Testis (tissue), 3 donors: ENCODE measurements around the gene ANO1. TPM values are rescaled to one million over a fixed set of nuclear protein-coding genes. Genes with fewer than 3 reads are reported as not detected.

Experiments
- DNase-seq: peaks from one replicate; pipeline ENCODE4 v3.0.0-alpha.2; 2019
- H3K27ac ChIP-seq, 2 donors: fragments of 200-600 bp; sonication (generic); one replicate each; pipeline ENCODE4 v1.5.1; 2019
- H3K27me3 ChIP-seq: fragments of 200-600 bp; sonication (generic); one replicate; pipeline ENCODE4 v1.5.1; 2019
- H3K36me3 ChIP-seq: fragments of 200-600 bp; sonication (generic); one replicate; pipeline ENCODE4 v1.5.1; 2017; ENCODE audit warnings: low read depth; ENCODE audit errors: missing control alignments
- H3K4me1 ChIP-seq: fragments of 200-600 bp; sonication (generic); one replicate; pipeline ENCODE4 v1.5.1; 2019
- H3K4me3 ChIP-seq, 2 donors: fragments of 200-600 bp; sonication (generic); one replicate each; pipeline ENCODE4 v1.5.1; 2017 to 2019
- H3K9me3 ChIP-seq: fragments of 200-600 bp; sonication (generic); one replicate; pipeline ENCODE4 v1.5.1; 2017
- POLR2A ChIP-seq: fragments of 450-650 bp; IDR thresholded peaks from one replicate; pipeline ENCODE4 v1.6.1; 2017; ENCODE audit warnings: antibody characterized with exemption, mild to moderate bottlenecking, moderate library complexity
- WGBS, 2 donors: methylation state at CpG; one replicate each; pipeline ENCODE4 v1.1.5; 2018; 5-methylcytosine and 5-hydroxymethylcytosine counted together
- intact Hi-C: fragments of 100-400 bp; cut with DNase I; formaldehyde crosslinking; loops from one replicate; pipeline ENCODE4 v1.15.1; 2023; ENCODE audit warnings: low total_unique reads
- polyA plus RNA-seq: library from polyadenylated mRNA; stranded (reverse); fragments of 350-450 nt; fragmentation: Illumina TruSeq; extraction: RNeasy Lipid Tissue Mini Kit (QIAGEN cat#74804); gene quantifications from one replicate; pipeline ENCODE4 v1.2.3, GENCODE V29; 2014; ENCODE audit warnings: low read depth, low replicate concordance; ENCODE audit not compliant: insufficient read depth
- total RNA-seq, 2 donors: library from RNA; depleted of rRNA; stranded (reverse); fragments of >200 nt; gene quantifications; one replicate each; pipeline ENCODE4 v1.2.3, GENCODE V29; 2016
- TF ChIP-seq, protein P1 (sequence below), 3 experiments: fragments of 450-650 bp in 2 of 3; fragments of 200-600 bp in 1 of 3; sonication (generic) in 1 of 3; IDR thresholded peaks; one replicate each; pipeline ENCODE4 v1.5.1; 2016 to 2019; ENCODE audit warnings: antibody characterized with exemption in 3 of 3, mild to moderate bottlenecking in 2 of 3, moderate library complexity in 1 of 3

The ANO1 gene
- total and polyA plus RNA-seq, 3 donors from 2014 or later: 10.3 to 42.7 (median 25.4) TPM

- WGBS, 2 donors: 63 to 71% methylated on average over 11 to 14 of the region's 14 CpGs
- no peaks in the 10 kb centered on the region for H3K4me1 ChIP-seq
- no peak for DNase-seq
- H3K36me3 ChIP-seq: no peaks in the 10 kb centered on the region
- no peak overlapping the region for H3K4me3 ChIP-seq
- no peaks in the 10 kb centered on the region for H3K27me3 ChIP-seq
- intact Hi-C loops: no loop called here
- no peaks in the 10 kb centered on the region for H3K9me3 ChIP-seq
- TF ChIP-seq, protein P1, sequence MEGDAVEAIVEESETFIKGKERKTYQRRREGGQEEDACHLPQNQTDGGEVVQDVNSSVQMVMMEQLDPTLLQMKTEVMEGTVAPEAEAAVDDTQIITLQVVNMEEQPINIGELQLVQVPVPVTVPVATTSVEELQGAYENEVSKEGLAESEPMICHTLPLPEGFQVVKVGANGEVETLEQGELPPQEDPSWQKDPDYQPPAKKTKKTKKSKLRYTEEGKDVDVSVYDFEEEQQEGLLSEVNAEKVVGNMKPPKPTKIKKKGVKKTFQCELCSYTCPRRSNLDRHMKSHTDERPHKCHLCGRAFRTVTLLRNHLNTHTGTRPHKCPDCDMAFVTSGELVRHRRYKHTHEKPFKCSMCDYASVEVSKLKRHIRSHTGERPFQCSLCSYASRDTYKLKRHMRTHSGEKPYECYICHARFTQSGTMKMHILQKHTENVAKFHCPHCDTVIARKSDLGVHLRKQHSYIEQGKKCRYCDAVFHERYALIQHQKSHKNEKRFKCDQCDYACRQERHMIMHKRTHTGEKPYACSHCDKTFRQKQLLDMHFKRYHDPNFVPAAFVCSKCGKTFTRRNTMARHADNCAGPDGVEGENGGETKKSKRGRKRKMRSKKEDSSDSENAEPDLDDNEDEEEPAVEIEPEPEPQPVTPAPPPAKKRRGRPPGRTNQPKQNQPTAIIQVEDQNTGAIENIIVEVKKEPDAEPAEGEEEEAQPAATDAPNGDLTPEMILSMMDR (IDR thresholded peaks at IDR 0.05): no peak
- TF ChIP-seq POLR2A: no peak
- H3K27ac ChIP-seq: no peak overlapping the region
Measured at GRCh38 chr11:70122490-70123198, 44.5 kb downstream of the ANO1 start.

GRCh38 chr11:70123711-70124110 lies 45.6 kb downstream of the ANO1 start:
- TF ChIP-seq, protein P1 (IDR thresholded peaks at IDR 0.05): no peak
- no peak for TF ChIP-seq POLR2A
- no peak for DNase-seq
- no peaks in the 10 kb centered on the region for H3K27me3 ChIP-seq
- no peaks in the 10 kb centered on the region for H3K9me3 ChIP-seq
- 84 to 85% methylated on average over 4 of the region's 4 CpGs for WGBS, 2 donors
- no peaks in the 10 kb centered on the region for H3K36me3 ChIP-seq
- no peak overlapping the region for H3K4me3 ChIP-seq
- intact Hi-C loops: no loop called here
- H3K4me1 ChIP-seq: no peaks in the 10 kb centered on the region
- H3K27ac ChIP-seq: no peak overlapping the region

DNA sequence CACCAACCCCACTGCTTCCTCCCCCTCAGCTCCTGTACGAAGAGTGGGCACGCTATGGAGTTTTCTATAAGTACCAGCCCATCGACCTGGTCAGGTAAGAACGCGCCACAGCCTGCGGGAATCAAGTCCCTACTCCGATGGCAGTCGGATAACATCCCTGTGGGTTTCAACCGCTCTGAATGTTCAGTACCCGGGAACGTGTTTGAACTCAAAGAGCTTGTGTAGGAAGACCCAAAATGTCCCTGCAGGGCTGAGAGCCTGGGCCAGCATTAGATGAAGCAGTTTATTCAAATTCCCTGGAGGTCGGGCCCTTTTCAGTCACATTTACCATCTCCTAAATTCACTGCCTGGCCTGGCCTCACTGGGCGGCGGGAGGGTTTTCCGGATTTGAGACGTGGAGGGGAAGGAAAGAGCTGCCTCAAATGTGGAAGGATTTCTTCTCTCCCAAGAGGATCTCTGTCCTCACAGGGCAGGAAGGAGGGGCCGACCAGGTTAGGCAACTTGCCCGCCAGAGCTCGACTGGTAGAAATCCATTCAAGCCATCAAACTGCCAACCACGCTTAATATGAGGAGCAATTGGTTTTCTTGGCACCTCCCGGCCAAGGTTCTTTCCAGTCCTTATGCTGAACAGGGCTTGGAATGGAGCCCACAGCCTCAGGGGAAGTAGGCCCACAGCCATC lies 46.3 kb downstream of the ANO1 start:
- intact Hi-C loops: no loop called here
- H3K27me3 ChIP-seq: no peaks in the 10 kb centered on the region
- no peak for DNase-seq
- no peaks in the 10 kb centered on the region for H3K9me3 ChIP-seq
- WGBS, 2 donors: 76 to 81% methylated on average over 21 of the region's 21 CpGs
- TF ChIP-seq, protein P1 (IDR thresholded peaks at IDR 0.05): no peak
- TF ChIP-seq POLR2A: no peak
- no peaks in the 10 kb centered on the region for H3K36me3 ChIP-seq
- no peak overlapping the region for H3K27ac ChIP-seq
- H3K4me1 ChIP-seq: no peaks in the 10 kb centered on the region
- H3K4me3 ChIP-seq: no peak overlapping the region

GRCh38 chr11:70126494-70126893 lies 48.4 kb downstream of the ANO1 start:
- 86 to 88% methylated on average over 17 of the region's 17 CpGs for WGBS, 2 donors
- no peaks in the 10 kb centered on the region for H3K36me3 ChIP-seq
- TF ChIP-seq, protein P1 (IDR thresholded peaks at IDR 0.05): no peak
- no peak for TF ChIP-seq POLR2A
- no peaks in the 10 kb centered on the region for H3K27me3 ChIP-seq
- H3K27ac ChIP-seq: no peak overlapping the region
- no peaks in the 10 kb centered on the region for H3K4me1 ChIP-seq
- no peak overlapping the region for H3K4me3 ChIP-seq
- intact Hi-C loops: no loop called here
- no peak for DNase-seq
- H3K9me3 ChIP-seq: no peaks in the 10 kb centered on the region
